ENCODE results near the gene ARHGDIB. TPM values are rescaled to one million over a fixed set of nuclear protein-coding genes. Genes with fewer than 3 reads are reported as not detected.
A peak's percentile ranks its signal among the peaks of the same experiment; 100 is the strongest.

ARHGDIB gene
- total RNA-seq, 2 donors from 2014 or later = 199 to 223 TPM

DNA sequence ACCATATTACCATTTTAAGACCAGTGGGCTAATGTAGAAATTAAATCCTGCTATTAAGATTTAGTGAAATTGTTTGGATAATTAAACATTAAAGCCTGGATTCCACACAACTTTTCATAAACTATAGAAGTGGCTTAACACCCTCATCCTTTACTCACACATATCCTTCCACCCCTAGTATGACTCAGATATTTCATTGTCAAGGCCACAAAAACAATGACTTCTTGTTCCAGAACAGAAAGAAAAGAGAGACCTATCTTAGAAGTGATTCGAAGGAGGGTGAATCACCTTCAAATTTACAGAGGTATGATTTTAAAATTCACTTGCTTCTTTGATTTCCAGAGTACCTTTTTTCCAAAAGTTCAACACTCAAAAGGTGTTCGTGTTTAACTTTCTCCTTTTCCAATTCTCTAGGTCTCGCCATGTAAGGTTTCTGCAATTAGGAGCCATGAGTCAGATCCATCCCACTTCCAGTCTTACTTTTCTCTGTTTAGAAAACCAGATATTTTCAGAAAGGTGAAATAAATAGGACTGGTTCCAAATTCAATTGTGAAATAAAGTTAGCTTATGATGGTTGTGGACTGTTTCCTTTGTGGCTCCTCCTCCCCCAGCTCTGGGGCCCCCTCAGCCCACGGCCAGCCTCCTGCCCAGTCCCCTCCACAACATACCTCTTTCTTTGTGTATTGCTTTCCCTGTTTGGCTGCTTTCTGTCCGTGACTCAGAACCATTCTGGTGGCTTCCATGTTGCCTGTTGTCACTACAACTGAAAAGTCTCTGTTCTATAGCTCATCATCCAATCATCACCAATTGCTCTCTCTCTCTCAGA lies 51.1 kb downstream of the ARHGDIB start:
- ATAC-seq (ENCODE audit: insufficient number of reproducible peaks, low FRiP score, low read depth) (no peak), DNase-seq (ENCODE audit: low spot score) (no peak)
- peaks cover 13 to 14% of the 10 kb centered on the region in 2 donors for H3K4me1 ChIP-seq (ENCODE audit: control insufficient read depth in 1 of 2, low read depth in 2 of 2)
- TF ChIP-seq, protein P1, sequence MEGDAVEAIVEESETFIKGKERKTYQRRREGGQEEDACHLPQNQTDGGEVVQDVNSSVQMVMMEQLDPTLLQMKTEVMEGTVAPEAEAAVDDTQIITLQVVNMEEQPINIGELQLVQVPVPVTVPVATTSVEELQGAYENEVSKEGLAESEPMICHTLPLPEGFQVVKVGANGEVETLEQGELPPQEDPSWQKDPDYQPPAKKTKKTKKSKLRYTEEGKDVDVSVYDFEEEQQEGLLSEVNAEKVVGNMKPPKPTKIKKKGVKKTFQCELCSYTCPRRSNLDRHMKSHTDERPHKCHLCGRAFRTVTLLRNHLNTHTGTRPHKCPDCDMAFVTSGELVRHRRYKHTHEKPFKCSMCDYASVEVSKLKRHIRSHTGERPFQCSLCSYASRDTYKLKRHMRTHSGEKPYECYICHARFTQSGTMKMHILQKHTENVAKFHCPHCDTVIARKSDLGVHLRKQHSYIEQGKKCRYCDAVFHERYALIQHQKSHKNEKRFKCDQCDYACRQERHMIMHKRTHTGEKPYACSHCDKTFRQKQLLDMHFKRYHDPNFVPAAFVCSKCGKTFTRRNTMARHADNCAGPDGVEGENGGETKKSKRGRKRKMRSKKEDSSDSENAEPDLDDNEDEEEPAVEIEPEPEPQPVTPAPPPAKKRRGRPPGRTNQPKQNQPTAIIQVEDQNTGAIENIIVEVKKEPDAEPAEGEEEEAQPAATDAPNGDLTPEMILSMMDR (IDR thresholded peaks at IDR 0.05) = no peak
- H3K36me3 ChIP-seq = no peaks in the 10 kb centered on the region
- H3K9me3 ChIP-seq = no peaks in the 10 kb centered on the region
- H3K27ac ChIP-seq = no peak overlapping the region
- no peak overlapping the region for H3K4me3 ChIP-seq
- H3K27me3 ChIP-seq (replicated peaks; ENCODE audit: insufficient read depth) = no peaks in the 10 kb centered on the region

DNA sequence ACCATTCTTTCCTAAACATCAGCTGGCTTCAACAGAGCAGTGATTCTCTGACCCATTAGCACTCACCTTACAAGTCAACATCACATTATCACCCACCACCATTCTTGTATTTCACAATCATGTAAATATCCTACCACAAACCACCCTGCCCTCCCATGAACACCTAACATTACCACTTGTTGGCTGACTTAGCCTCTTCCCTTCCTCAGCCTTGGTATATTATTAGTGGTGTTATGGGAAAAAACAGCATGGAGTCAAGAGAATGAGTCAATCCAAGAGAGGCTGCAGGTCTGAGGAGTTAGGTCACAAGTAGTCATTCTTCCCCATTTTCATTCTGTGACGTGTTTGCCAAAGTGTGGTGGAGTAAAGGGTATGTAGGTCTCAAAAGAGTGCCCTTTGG lies 53.4 kb downstream of the ARHGDIB start:
- Histone ChIP-seq H3K4me3 (no peak overlapping the region), H3K27me3 (replicated peaks; ENCODE audit: insufficient read depth) (no peaks in the 10 kb centered on the region), H3K9me3 (no peaks in the 10 kb centered on the region), H3K36me3 (no peaks in the 10 kb centered on the region), H3K27ac (no peak overlapping the region), H3K4me1 (ENCODE audit: control insufficient read depth in 1 of 2, low read depth in 2 of 2) (peaks cover 14 to 38% of the 10 kb centered on the region in 2 donors)
- DNase-seq (ENCODE audit: low spot score) (no peak), ATAC-seq (ENCODE audit: insufficient number of reproducible peaks, low FRiP score, low read depth) (no peak)
- TF ChIP-seq, protein P1 (IDR thresholded peaks at IDR 0.05) = no peak

DNA sequence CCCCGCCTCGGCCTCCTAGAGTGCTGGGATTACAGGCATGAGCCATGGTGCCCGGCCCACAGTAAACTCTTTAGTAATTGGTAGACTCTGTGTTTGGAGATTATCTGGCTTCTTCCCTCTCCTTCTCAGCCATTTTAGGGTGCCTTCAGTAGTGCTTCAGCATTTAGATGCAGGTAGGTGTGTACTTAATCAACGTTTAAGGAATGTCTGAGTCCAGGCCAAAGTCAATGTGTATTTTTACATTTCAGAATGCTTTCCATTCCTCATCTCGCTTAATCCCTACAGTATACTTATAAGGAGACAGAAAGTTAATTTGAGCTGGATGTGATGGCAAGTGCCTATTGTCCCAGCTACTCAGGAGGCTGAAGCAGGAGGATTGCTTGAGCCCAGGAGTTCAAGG lies 55.3 kb downstream of the ARHGDIB start:
- H3K4me3 ChIP-seq = no peak overlapping the region
- peaks cover 14 to 38% of the 10 kb centered on the region in 2 donors for H3K4me1 ChIP-seq (ENCODE audit: control insufficient read depth in 1 of 2, low read depth in 2 of 2)
- DNase-seq (ENCODE audit: low spot score) (no peak), ATAC-seq (ENCODE audit: insufficient number of reproducible peaks, low FRiP score, low read depth) (no peak)
- TF ChIP-seq, protein P1 (IDR thresholded peaks at IDR 0.05) = no peak
- no peaks in the 10 kb centered on the region for H3K36me3 ChIP-seq
- no peaks in the 10 kb centered on the region for H3K27me3 ChIP-seq (replicated peaks; ENCODE audit: insufficient read depth)
- no peaks in the 10 kb centered on the region for H3K9me3 ChIP-seq
- peak overlapping the region; percentile 21 to 65 for H3K27ac ChIP-seq

DNA sequence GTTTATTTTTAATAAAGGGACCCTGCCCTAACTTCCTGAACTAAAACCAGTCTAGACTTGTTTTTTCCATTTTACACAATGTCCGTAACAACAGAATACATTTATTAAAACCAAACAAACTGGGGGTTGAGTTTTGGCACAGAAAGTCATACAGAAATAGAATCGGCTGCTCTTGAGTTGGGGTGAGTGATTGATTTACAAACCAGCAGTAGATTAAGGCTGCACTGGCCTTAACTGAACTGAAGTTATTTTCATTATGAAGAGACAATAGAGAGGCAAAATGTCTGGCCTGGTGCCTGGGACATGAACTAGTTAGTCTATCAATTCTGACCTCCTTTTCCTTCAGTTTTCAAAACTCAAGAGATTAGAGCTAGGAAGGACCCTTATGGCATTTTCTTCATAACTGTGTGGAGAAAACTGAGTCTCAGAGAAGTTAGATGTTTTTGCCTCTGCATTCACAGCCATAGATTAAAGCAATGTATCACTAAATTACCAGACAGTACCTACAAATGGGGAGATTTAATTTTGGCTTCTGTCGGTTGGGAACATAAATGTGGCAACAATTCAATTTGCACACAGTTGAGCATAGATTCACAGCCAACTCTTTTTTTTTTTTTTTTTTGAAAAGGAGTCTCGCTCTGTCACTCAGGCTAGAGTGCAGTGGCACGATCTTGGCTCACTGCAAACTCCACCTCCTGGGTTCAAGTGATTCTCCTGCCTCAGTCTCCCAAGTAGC lies 56.0 kb downstream of the ARHGDIB start:
- Histone ChIP-seq H3K9me3 (no peaks in the 10 kb centered on the region), H3K4me1 (ENCODE audit: control insufficient read depth in 1 of 2, low read depth in 2 of 2) (peaks cover 14 to 38% of the 10 kb centered on the region in 2 donors), H3K27ac (peak overlapping the region; percentile 21 to 65), H3K36me3 (no peaks in the 10 kb centered on the region), H3K4me3 (peak overlapping the region; percentile 2), H3K27me3 (replicated peaks; ENCODE audit: insufficient read depth) (no peaks in the 10 kb centered on the region)
- DNase-seq (ENCODE audit: low spot score) (no peak), ATAC-seq (ENCODE audit: insufficient number of reproducible peaks, low FRiP score, low read depth) (no peak)
- TF ChIP-seq, protein P1 (IDR thresholded peaks at IDR 0.05) = no peak

DNA sequence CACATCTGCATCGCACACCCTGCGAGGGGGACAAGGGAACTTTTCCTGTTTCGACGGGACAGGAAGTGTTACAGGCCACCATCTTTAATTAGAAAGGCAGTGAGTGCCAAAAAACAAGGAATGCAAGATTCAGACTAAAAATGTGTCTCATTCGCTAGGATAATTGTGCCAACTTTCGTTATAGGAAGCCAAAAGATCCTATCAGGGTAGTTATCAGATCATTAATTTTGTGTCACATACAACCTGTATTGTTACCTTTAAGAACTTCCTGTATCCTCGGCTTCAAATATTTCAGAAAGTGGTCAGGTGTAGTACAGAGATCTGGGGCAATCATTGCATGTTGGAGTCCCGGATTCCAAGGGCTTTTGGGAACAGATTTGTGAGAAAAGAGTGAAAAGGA lies 56.5 kb downstream of the ARHGDIB start:
- no peak for DNase-seq (ENCODE audit: low spot score)
- Histone ChIP-seq H3K9me3 (no peaks in the 10 kb centered on the region), H3K4me3 (peak overlapping the region; percentile 2), H3K36me3 (no peaks in the 10 kb centered on the region), H3K4me1 (ENCODE audit: control insufficient read depth in 1 of 2, low read depth in 2 of 2) (peaks cover 14 to 38% of the 10 kb centered on the region in 2 donors), H3K27ac (peak overlapping the region; percentile 21 to 65), H3K27me3 (replicated peaks; ENCODE audit: insufficient read depth) (no peaks in the 10 kb centered on the region)
- TF ChIP-seq, protein P1 (IDR thresholded peaks at IDR 0.05) = no peak
- ATAC-seq (ENCODE audit: insufficient number of reproducible peaks, low FRiP score, low read depth) = no peak

Data from thoracic aorta (tissue), 2 donors.